Lung (tissue), 16 donors: ENCODE data around the gene NACA2. TPM values are rescaled to one million over a fixed set of nuclear protein-coding genes. Genes with fewer than 3 reads are reported as not detected.

Experiments used
- ATAC-seq: fragments of 200-7000 bp; cut with Tn5 transposase; one replicate; pipeline ENCODE4 v1.9.1; 2020; ENCODE audit warnings: moderate number of reproducible peaks; ENCODE audit not compliant: insufficient read depth, low FRiP score
- DNase-seq, 3 donors: peaks; one replicate each; pipeline ENCODE4 v3.0.0-alpha.2; 2013 to 2017
- H3K27ac ChIP-seq, 2 donors: one replicate each; pipeline ENCODE4 v1.5.1; 2013; ENCODE audit warnings: mild to moderate bottlenecking in 2 of 2, moderate library complexity in 2 of 2, control low read depth in 1 of 2, inconsistent platforms in 1 of 2, low read depth in 1 of 2, low read length in 1 of 2
- H3K27me3 ChIP-seq, 3 donors: one replicate each; pipeline ENCODE4 v1.5.1; 2013; ENCODE audit warnings: low read length in 2 of 3; ENCODE audit not compliant: control insufficient read depth in 3 of 3, insufficient read depth in 3 of 3
- H3K36me3 ChIP-seq, 4 donors: one replicate each; pipeline ENCODE4 v1.5.1; 2013; ENCODE audit warnings: low read length in 4 of 4, mild to moderate bottlenecking in 1 of 4, moderate library complexity in 1 of 4; ENCODE audit not compliant: control insufficient read depth in 4 of 4, insufficient read depth in 4 of 4
- H3K4me1 ChIP-seq, 5 donors: one replicate each; pipeline ENCODE4 v1.5.1; 2013; ENCODE audit warnings: low read length in 5 of 5, mild to moderate bottlenecking in 2 of 5, moderate library complexity in 1 of 5; ENCODE audit not compliant: control insufficient read depth in 5 of 5, insufficient read depth in 5 of 5
- H3K4me3 ChIP-seq: one replicate; pipeline ENCODE4 v1.5.1; 2013; ENCODE audit warnings: mild to moderate bottlenecking, control low read depth, moderate library complexity
- H3K9ac ChIP-seq, 2 donors: one replicate each; pipeline ENCODE4 v1.5.1; 2013; ENCODE audit warnings: low read length in 2 of 2, control low read depth in 1 of 2; ENCODE audit not compliant: insufficient read depth in 1 of 2
- H3K9me3 ChIP-seq, 4 donors: one replicate each; pipeline ENCODE4 v1.5.1; 2013; ENCODE audit warnings: low read length in 3 of 4, mild to moderate bottlenecking in 1 of 4, moderate library complexity in 1 of 4; ENCODE audit not compliant: control insufficient read depth in 4 of 4, insufficient read depth in 3 of 4
- WGBS, 2 donors: extraction: QIAGEN DNeasy Blood & Tissue Kit; methylation state at CpG; one replicate each; pipeline ENCODE4 v1.1.7; 2013; 5-methylcytosine and 5-hydroxymethylcytosine counted together
- long read RNA-seq, 5 donors: transcript quantifications; one replicate each; lab custom pipeline, GENCODE V29; 2026
- polyA plus RNA-seq, 2 donors: library from polyadenylated mRNA; stranded (reverse); fragments of 200-250 nt; gene quantifications; one replicate each; pipeline ENCODE4 v1.2.1, GENCODE V29; 2013
- total RNA-seq, 2 donors: library from RNA; depleted of rRNA in 1 of 2; stranded (reverse); fragments of >200 nt in 1 of 2; gene quantifications; one replicate each; pipeline ENCODE4 v1.2.1, GENCODE V29; 2014 to 2021
- TF ChIP-seq, protein P1 (sequence below): IDR thresholded peaks from 2 replicates; pipeline ENCODE4 v1.5.1; 2012; ENCODE audit warnings: mild to moderate bottlenecking; ENCODE audit errors: control extremely low read depth, extremely low read depth
- donor health status: control.
- donor health status: control.
- donor health status: Bipolar disorder and iron deficiency.
- donor health status: healthy.
- donor health status: DM: yes; HTN: yes; CAD: no.

The NACA2 gene
- total RNA-seq (not detected), polyA plus RNA-seq (under 1 TPM in 1 of 2 donors, not detected in 1; 0.07 TPM)
- long read RNA-seq, donor 1, partial matches to known transcripts: 0 of 1 reads
- long read RNA-seq, donor 1, other reads (novel, unspliced or antisense): 0 of 1 reads
- long read RNA-seq, donor 2, partial matches to known transcripts: 0 of 1 reads
- long read RNA-seq, donor 2, other reads (novel, unspliced or antisense): 0 of 1 reads
- long read RNA-seq, donor 3: 0 reads
- long read RNA-seq, donor 4: 0 reads
- long read RNA-seq, donor 5: 0 reads

DNA sequence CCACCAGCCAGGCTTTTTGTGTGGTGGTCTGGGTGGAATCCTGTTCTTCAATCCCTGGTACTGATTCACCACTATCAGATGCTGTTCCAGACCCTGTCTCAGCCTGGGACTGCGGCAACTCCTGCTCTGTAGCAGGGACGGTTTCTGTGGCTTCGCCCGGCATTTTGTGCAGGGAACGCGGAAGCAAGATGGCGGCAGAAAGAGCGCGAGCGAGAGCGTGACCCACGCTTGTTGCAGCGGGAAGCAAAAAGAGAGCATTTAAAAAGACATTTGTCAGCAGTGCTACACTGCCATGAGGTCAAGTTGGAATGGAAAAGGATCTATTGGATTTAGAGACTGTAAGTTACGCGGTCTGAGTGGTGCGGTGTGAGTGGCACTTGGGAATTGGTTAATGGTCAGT lies at the start of gene NACA2:
NACA2 (minus strand) TSS at position 202 of the 400 bp plus-strand sequence; CDS start at position 163, 39 bp downstream.
- Histone ChIP-seq H3K27ac (no peak within 1 kb of the TSS), H3K4me1 (peaks cover 0 to 3% (median 0%) of the 10 kb centered on the region in 5 donors), H3K4me3 (no peak within 1 kb of the TSS), H3K9ac (no peak within 1 kb of the TSS), H3K36me3 (no peaks in the 10 kb centered on the region), H3K27me3 (no peaks in the 10 kb centered on the region), H3K9me3 (peaks cover 0 to 3% (median 0%) of the 10 kb centered on the region in 4 donors)
- no peak for DNase-seq
- TF ChIP-seq, protein P1, sequence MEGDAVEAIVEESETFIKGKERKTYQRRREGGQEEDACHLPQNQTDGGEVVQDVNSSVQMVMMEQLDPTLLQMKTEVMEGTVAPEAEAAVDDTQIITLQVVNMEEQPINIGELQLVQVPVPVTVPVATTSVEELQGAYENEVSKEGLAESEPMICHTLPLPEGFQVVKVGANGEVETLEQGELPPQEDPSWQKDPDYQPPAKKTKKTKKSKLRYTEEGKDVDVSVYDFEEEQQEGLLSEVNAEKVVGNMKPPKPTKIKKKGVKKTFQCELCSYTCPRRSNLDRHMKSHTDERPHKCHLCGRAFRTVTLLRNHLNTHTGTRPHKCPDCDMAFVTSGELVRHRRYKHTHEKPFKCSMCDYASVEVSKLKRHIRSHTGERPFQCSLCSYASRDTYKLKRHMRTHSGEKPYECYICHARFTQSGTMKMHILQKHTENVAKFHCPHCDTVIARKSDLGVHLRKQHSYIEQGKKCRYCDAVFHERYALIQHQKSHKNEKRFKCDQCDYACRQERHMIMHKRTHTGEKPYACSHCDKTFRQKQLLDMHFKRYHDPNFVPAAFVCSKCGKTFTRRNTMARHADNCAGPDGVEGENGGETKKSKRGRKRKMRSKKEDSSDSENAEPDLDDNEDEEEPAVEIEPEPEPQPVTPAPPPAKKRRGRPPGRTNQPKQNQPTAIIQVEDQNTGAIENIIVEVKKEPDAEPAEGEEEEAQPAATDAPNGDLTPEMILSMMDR: no peak
- no peak for ATAC-seq
- WGBS, 2 donors: 98% methylated on average over 16 of the region's 16 CpGs

DNA sequence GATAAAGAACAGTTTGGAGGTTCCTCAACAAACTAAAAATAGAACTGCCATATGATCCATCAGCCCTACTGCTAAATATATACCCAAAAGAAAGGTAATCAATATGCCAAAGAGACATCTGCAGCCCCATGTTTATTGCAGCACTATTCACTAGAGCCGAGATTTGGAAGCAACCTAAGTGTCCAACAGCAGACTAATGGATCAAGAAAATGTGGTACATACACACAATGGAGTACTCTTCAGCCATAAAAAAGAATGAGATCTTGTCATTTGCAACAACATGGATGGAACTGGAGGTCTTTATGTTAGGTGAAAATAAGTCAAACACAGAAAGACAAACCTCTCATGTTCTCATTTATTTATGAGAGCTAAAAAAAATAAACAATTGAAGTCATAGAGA lies 48.8 kb upstream of the NACA2 start:
- DNase-seq (no peak), ATAC-seq (no peak)
- 86 to 91% methylated on average over 1 of the region's 1 CpG for WGBS, 2 donors
- H3K9me3 ChIP-seq: peaks cover 0 to 9% (median 3%) of the 10 kb centered on the region in 4 donors
- peaks cover 0 to 2% (median 0%) of the 10 kb centered on the region in 5 donors for H3K4me1 ChIP-seq
- H3K9ac ChIP-seq: no peak overlapping the region
- H3K27me3 ChIP-seq: no peaks in the 10 kb centered on the region
- no peak overlapping the region for H3K4me3 ChIP-seq
- H3K27ac ChIP-seq: no peak overlapping the region
- H3K36me3 ChIP-seq: no peaks in the 10 kb centered on the region
- TF ChIP-seq, protein P1: no peak

DNA sequence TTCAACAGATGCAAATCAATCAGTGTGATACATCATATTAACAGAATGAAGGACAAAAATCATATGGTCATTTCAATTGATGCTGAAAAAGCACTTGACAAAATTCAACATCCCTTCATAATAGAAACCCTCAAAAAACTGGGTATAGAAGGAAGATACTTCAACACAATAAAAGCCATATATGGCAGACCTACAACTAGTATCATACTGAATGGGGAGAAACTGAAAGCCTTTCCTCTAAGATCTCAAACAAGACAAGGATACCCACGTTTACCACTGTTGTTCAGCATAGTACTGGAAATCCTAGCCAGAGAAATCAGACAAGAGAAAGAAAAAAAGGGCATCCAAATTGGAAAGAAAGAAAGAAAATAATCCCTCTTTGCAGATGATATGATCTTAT lies 47.1 kb upstream of the NACA2 start:
- 53 to 87% methylated on average over 1 of the region's 1 CpG for WGBS, 2 donors
- Histone ChIP-seq H3K9ac (no peak overlapping the region), H3K27me3 (no peaks in the 10 kb centered on the region), H3K36me3 (no peaks in the 10 kb centered on the region), H3K27ac (no peak overlapping the region), H3K4me3 (no peak overlapping the region), H3K4me1 (peaks cover 0 to 2% (median 0%) of the 10 kb centered on the region in 5 donors), H3K9me3 (peaks cover 0 to 9% (median 3%) of the 10 kb centered on the region in 4 donors)
- TF ChIP-seq, protein P1: no peak
- ATAC-seq: no peak
- DNase-seq: no peak
